Tibial nerve (tissue), 3 donors: ENCODE data around the gene RALBP1.

Source experiments
- POLR2A ChIP-seq, 2 donors: fragments of 450-650 bp; IDR thresholded peaks; one replicate each; pipeline ENCODE4 v1.6.1; 2017; ENCODE audit warnings: antibody characterized with exemption in 2 of 2, mild to moderate bottlenecking in 2 of 2, moderate library complexity in 2 of 2
- TF ChIP-seq, protein P1 (sequence below), 5 experiments: fragments of 200-600 bp in 3 of 5; fragments of 450-650 bp in 2 of 5; sonication (generic) in 3 of 5; IDR thresholded peaks; one replicate each; pipeline ENCODE4 v1.5.1; 2016 to 2019; ENCODE audit warnings: antibody characterized with exemption in 5 of 5, mild to moderate bottlenecking in 3 of 5, moderate library complexity in 2 of 5

GRCh38 chr18:9466127-9466526, 9.2 kb upstream of the RALBP1 start:
- TF ChIP-seq, protein P1, sequence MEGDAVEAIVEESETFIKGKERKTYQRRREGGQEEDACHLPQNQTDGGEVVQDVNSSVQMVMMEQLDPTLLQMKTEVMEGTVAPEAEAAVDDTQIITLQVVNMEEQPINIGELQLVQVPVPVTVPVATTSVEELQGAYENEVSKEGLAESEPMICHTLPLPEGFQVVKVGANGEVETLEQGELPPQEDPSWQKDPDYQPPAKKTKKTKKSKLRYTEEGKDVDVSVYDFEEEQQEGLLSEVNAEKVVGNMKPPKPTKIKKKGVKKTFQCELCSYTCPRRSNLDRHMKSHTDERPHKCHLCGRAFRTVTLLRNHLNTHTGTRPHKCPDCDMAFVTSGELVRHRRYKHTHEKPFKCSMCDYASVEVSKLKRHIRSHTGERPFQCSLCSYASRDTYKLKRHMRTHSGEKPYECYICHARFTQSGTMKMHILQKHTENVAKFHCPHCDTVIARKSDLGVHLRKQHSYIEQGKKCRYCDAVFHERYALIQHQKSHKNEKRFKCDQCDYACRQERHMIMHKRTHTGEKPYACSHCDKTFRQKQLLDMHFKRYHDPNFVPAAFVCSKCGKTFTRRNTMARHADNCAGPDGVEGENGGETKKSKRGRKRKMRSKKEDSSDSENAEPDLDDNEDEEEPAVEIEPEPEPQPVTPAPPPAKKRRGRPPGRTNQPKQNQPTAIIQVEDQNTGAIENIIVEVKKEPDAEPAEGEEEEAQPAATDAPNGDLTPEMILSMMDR (IDR thresholded peaks at IDR 0.05), result no peak
- no peak for TF ChIP-seq POLR2A (IDR thresholded peaks at IDR 0.05)
